NCI-H1436 (cell line): ENCODE data around the gene AMER1.
A peak's percentile ranks its signal among the peaks of the same experiment; 100 is the strongest.
"Not testable (repeated sequence)": the region's sequence is repeated elsewhere in the genome, so short reads cannot be mapped to it uniquely, and the experiment has no call there.

ENCODE experiments used
- DNase-seq: peaks from one replicate; lab custom pipeline; 2025; lab: John Stamatoyannopoulos, UW

Gene AMER1

GRCh38 chrX:64205441-64205734 is at the start of gene AMER1:
AMER1 (minus strand) TSS chrX:64205708; CDS start chrX:64193286, 12,422 bp downstream.
- DNase-seq: no peak

GRCh38 chrX:64230123-64230970 is 24.8 kb upstream of the AMER1 start, which contains the start of gene ASB12:
ASB12 (minus strand) TSS chrX:64230607; CDS start chrX:64225650, 4,957 bp downstream.
- no peak for DNase-seq

- no peak for DNase-seq
These were observed 23.6 kb upstream of the AMER1 start for GRCh38 chrX:64229154-64229553.

DNA sequence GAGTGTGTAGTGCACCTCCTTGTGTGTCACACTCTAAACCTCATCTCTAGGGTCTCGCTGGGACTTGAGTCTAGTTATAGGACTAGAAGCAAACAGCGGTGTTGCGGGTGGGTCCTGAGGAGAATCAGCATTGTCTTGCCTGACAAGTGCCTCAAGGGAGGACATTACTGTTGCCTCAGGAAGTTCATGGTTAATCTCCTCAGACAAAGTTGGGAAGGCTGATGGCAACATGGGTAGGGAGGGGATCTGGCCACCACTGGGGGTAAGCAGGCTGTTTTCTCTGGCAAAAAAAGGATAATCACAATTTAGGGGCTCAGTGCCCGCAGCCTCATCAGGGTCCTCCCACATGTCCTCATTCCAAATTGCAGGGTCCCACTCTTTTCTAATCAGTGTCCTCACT is 12.5 kb upstream of the AMER1 start:
- no peak for DNase-seq

GRCh38 chrX:64213989-64214388 is 8.5 kb upstream of the AMER1 start:
- DNase-seq: not testable (repeated sequence)

DNA sequence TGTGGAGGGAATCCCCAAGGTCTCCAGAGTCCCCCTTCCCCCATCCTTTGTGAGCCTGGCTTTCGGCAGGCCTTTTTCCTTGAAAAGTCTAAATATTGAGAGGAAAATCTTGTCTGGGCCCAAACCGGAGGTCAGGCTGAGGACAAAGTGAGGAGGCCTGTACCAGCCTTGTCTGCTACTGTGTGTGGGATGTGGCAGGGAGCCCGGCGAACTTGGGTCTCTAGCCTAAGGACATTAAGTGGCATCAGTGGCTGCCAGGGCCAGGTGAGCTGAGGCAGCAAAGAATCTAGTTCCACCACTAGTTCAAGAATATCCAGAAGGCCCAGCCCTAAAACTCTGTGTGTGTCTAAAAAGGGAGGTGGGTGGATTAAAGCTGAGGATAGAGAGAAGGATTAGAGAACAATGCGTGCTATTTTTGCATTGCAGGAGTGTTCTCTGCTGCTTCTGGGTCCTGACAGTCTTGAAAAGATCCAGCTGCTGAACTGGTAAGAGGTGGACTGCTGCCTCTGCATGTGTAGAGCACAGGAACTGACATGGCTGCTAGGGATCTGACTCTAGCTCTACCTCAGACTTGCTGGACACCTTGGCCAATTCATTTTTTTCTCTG is 1.2 kb upstream of the AMER1 start:
- DNase-seq: no peak

GRCh38 chrX:64205735-64206501 is 410 bp upstream of the AMER1 start:
- DNase-seq: peak; percentile 94

GRCh38 chrX:64204701-64205440 is 637 bp downstream of the AMER1 start:
- peak; percentile 66 for DNase-seq

DNA sequence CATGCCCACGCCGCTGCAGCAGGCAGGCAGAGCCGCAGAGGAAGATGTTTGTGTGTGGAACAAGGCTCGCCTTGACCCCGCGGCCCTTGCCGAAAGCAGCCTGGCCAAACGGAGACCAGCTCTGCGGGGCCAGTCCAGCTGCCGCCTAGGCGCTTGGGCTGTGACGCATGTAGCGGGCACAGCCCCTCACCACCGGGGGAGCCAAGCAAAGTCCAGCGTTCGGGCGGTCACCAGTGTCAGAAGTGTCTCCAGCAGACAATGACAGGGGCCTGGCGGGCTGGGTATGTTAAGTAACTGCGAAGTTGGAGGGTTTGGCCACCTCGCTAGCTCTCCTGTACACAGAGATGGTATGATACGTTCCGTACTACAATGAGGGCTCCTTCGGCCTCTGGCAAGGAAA is 1.3 kb downstream of the AMER1 start:
- no peak for DNase-seq

DNA sequence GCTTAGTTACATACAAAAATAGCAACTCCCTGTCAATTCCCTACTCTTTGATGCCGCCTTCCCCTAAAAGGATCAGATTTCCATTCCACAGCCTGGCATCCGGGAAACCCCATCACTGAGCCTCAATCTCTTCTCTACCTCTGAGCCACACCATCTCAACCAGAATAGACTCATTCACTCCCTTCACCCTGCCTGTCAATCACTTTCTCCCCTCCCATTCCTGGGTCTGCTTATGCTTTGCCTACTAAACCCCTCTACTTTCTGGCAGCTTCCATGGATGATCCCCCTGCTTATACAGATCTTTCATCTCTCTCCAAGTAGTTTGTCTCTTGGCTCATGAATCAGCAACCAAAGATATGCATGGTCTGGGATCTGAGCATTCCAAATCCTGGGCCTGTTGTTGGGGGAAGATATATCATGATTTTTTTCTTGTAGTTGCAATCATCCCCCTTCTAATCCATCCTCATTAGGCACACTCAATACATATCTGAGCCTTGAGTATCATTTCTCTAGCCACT is 2.6 kb downstream of the AMER1 start:
- DNase-seq: no peak

- no peak for DNase-seq
These were observed 7.5 kb downstream of the AMER1 start for GRCh38 chrX:64198036-64198435.

DNA sequence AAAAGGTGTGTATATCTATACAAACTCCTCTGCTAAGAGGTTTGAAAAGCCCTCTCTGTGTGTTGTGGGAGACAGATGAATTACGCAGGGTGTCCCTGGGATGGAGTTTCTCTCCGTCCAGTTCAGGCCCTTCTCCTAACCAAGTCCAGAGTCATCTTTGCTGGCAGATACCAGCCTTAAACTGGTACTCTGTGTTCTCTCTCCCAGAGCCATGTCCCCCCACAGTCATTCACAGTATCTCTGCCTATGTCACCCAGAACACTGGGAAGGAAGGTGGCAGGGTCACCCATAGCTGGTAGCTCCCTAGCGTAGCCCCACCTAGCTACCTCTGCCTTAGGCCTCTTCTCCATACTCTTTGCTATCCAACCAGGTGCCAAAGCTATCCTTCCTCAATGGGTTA is 8.9 kb downstream of the AMER1 start:
- DNase-seq: no peak

DNA sequence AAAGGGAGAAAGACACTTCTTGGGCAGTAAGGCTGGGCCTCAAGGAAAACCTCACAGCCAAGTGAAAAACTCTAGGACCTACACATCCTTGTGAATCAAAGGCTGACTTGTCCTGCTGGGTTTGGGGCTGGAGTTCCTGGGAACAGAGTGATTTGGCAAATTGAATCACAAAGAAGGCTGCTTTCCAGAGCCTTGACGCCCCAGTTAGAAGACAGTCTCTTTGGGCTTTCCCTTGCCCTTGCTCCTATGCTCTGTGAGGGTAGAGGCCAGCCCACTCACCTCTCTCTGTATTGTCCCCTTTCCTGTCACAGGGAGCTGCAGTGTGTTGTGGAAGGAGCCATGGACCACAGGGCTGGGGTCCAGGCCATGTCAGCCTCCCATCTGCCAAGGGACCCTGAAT is 9.6 kb downstream of the AMER1 start:
- no peak for DNase-seq

- no peak for DNase-seq
These were observed 12.8 kb downstream of the AMER1 start for GRCh38 chrX:64192673-64193072.

- no peak for DNase-seq
These were observed 13.5 kb downstream of the AMER1 start for GRCh38 chrX:64192040-64192439.

- no peak for DNase-seq
These were observed 14.1 kb downstream of the AMER1 start for GRCh38 chrX:64191281-64192010.

DNA sequence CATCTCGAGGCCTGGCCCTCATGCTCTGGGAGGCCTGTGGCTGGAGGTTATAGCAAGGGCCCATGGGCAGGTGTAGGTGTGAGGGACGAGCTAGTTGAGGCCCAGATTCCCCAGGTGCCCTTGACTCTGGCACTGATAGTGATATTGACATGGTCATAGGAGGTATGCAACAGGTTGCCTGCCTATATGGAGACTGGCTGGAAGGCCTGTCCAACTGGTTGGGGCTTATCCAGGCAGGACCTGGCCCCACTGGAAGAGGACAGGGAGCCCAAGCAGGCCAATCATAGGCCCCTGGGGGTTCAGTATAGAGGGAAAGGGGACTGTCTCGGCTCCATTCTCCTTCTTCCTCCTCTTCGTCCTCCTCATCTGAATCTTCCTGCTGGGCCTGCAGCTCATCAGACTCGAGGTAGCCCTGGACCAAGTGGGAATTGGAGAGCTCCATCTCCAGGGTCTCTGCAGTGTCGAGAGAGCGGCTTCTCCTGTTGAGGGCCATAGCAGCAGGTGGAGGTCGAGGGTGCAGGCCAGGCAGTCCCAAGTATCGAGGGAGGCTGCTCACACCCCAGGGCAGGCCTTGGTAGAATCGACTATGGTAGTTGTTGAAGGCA is 15.3 kb downstream of the AMER1 start:
- no peak for DNase-seq

- no peak for DNase-seq
These were observed 16.6 kb downstream of the AMER1 start for GRCh38 chrX:64188901-64189300.

GRCh38 chrX:64187762-64188150 is 17.8 kb downstream of the AMER1 start:
- DNase-seq: no peak

- no peak for DNase-seq
These were observed 18.3 kb downstream of the AMER1 start for GRCh38 chrX:64186974-64187761.
